Endodermal cell (in vitro differentiated cells): ENCODE measurements around the gene MTUS2. TPM values are rescaled to one million over a fixed set of nuclear protein-coding genes. Genes with fewer than 3 reads are reported as not detected.

Source experiments
- DNase-seq: peaks from one replicate; pipeline ENCODE4 v3.0.0-alpha.2; 2017
- H3K27ac ChIP-seq: 2 replicates; pipeline ENCODE4 v1.5.1; 2013; ENCODE audit warnings: mild to moderate bottlenecking, low read depth, low read length, moderate library complexity
- H3K27me3 ChIP-seq: 2 replicates; pipeline ENCODE4 v1.6.1; 2013; ENCODE audit warnings: mild to moderate bottlenecking, low read length, moderate library complexity; ENCODE audit not compliant: insufficient read depth, control insufficient read depth, poor library complexity, severe bottlenecking
- H3K36me3 ChIP-seq: 2 replicates; pipeline ENCODE4 v1.7.0; 2013; ENCODE audit warnings: mild to moderate bottlenecking, low read length, moderate library complexity; ENCODE audit not compliant: control insufficient read depth, insufficient read depth
- H3K4me1 ChIP-seq: one replicate; pipeline ENCODE4 v1.7.0; 2013; ENCODE audit warnings: low read length; ENCODE audit not compliant: control insufficient read depth, insufficient read depth
- H3K4me3 ChIP-seq: 2 replicates; pipeline ENCODE4 v1.5.1; 2013; ENCODE audit warnings: mild to moderate bottlenecking, low read length, moderate library complexity
- H3K9ac ChIP-seq: 2 replicates; pipeline ENCODE4 v1.6.1; 2013; ENCODE audit warnings: mild to moderate bottlenecking, low read length, moderate library complexity; ENCODE audit not compliant: poor library complexity, severe bottlenecking; ENCODE audit errors: extremely low read depth
- H3K9me3 ChIP-seq: 2 replicates; pipeline ENCODE4 v1.6.1; 2013; ENCODE audit warnings: mild to moderate bottlenecking, low read length, moderate library complexity; ENCODE audit not compliant: control insufficient read depth
- H3K27ac Mint-ChIP-seq: 2 replicates; pipeline ENCODE4 v1.8.0; 2020; ENCODE audit warnings: mixed read lengths
- H3K27me3 Mint-ChIP-seq: 2 replicates; pipeline ENCODE4 v1.8.0; 2021; ENCODE audit warnings: mild to moderate bottlenecking, mixed read lengths; ENCODE audit not compliant: insufficient read depth
- H3K36me3 Mint-ChIP-seq: 2 replicates; pipeline ENCODE4 v1.8.0; 2020; ENCODE audit warnings: low read depth, mixed read lengths
- H3K4me1 Mint-ChIP-seq: 2 replicates; pipeline ENCODE4 v1.8.0; 2020; ENCODE audit warnings: mixed read lengths
- H3K4me3 Mint-ChIP-seq: 2 replicates; pipeline ENCODE4 v1.8.0; 2020; ENCODE audit warnings: mild to moderate bottlenecking, moderate library complexity, mixed read lengths
- H3K9me3 Mint-ChIP-seq: 2 replicates; pipeline ENCODE4 v1.8.0; 2020; ENCODE audit warnings: mild to moderate bottlenecking, mixed read lengths
- CTCF ChIP-seq: fragments of 200-600 bp; sonication (generic); conservative IDR thresholded peaks from 2 replicates; pipeline ENCODE4 v1.5.0; 2021; ENCODE audit warnings: antibody characterized with exemption, mild to moderate bottlenecking
- WGBS, 2 experiments: methylation state at CpG; one replicate each; pipeline versions ENCODE4 v1.1.5 to v1.1.7; 2013; ENCODE audit warnings: missing lambda C conversion rate in 2 of 2, mixed read lengths in 1 of 2; ENCODE audit not compliant: insufficient coverage in 1 of 2, insufficient read length in 1 of 2; 5-methylcytosine and 5-hydroxymethylcytosine counted together
- total RNA-seq, 2 donors: library from RNA; stranded (reverse); fragmentation: NEBNext Ultra II Directional in 1 of 2; extraction: Animal tissue kit (Norgen Biotek cat#: 25700) in 1 of 2; gene quantifications; 2 replicates in 1 of 2; 3 replicates in 1 of 2; pipeline ENCODE4 v1.2.1, GENCODE V29; 2021

Gene MTUS2
- total RNA-seq, 2 donors from 2014 or later = 1.2 to 1.3 TPM

- H3K36me3 ChIP-seq = no peaks in the 10 kb centered on the region
- H3K4me3 ChIP-seq = no peak overlapping the region
- Mint-ChIP-seq H3K27me3 (peaks cover 5% of the 10 kb centered on the region), H3K4me3 (no peak overlapping the region), H3K27ac (no peak overlapping the region), H3K36me3 (no peaks in the 10 kb centered on the region), H3K9me3 (peaks cover 9% of the 10 kb centered on the region), H3K4me1 (peaks cover 8% of the 10 kb centered on the region)
- no peaks in the 10 kb centered on the region for H3K27me3 ChIP-seq
- TF ChIP-seq CTCF = no peak
- DNase-seq = no peak
- H3K9me3 ChIP-seq = peaks cover 28% of the 10 kb centered on the region
- H3K4me1 ChIP-seq = no peaks in the 10 kb centered on the region
- H3K9ac ChIP-seq = no peak overlapping the region
- WGBS, 2 experiments = 77 to 82% methylated on average over 7 to 9 of the region's 9 CpGs
- H3K27ac ChIP-seq = no peak overlapping the region
These were observed 434.7 kb downstream of the MTUS2 start for GRCh38 chr13:29254626-29255370.

- Histone ChIP-seq H3K27ac (no peak overlapping the region), H3K4me3 (peak overlapping the region; percentile 28), H3K4me1 (no peaks in the 10 kb centered on the region), H3K27me3 (no peaks in the 10 kb centered on the region), H3K9ac (no peak overlapping the region), H3K36me3 (no peaks in the 10 kb centered on the region), H3K9me3 (peaks cover 28% of the 10 kb centered on the region)
- no peak for TF ChIP-seq CTCF
- H3K4me3 Mint-ChIP-seq = no peak overlapping the region
- H3K4me1 Mint-ChIP-seq = peaks cover 8% of the 10 kb centered on the region
- peak; percentile 51 for DNase-seq
- H3K36me3 Mint-ChIP-seq = no peaks in the 10 kb centered on the region
- peaks cover 7% of the 10 kb centered on the region for H3K27me3 Mint-ChIP-seq
- no peak overlapping the region for H3K27ac Mint-ChIP-seq
- 67 to 86% methylated on average over 1 to 2 of the region's 2 CpGs for WGBS, 2 experiments
- H3K9me3 Mint-ChIP-seq = peaks cover 9% of the 10 kb centered on the region
These were observed 435.4 kb downstream of the MTUS2 start for GRCh38 chr13:29255567-29255966.

- no peak overlapping the region for H3K27ac Mint-ChIP-seq
- 64 to 71% methylated on average over 2 to 4 of the region's 4 CpGs for WGBS, 2 experiments
- peaks cover 25% of the 10 kb centered on the region for H3K9me3 Mint-ChIP-seq
- H3K9me3 ChIP-seq = peaks cover 55% of the 10 kb centered on the region
- no peak overlapping the region for H3K27ac ChIP-seq
- peak; percentile 65 for TF ChIP-seq CTCF
- no peak overlapping the region for H3K9ac ChIP-seq
- no peak for DNase-seq
- peaks cover 5% of the 10 kb centered on the region for H3K27me3 Mint-ChIP-seq
- no peak overlapping the region for H3K4me3 Mint-ChIP-seq
- H3K4me3 ChIP-seq = no peak overlapping the region
- H3K4me1 Mint-ChIP-seq = peaks cover 4% of the 10 kb centered on the region
- H3K36me3 ChIP-seq = no peaks in the 10 kb centered on the region
- H3K4me1 ChIP-seq = no peaks in the 10 kb centered on the region
- H3K36me3 Mint-ChIP-seq = no peaks in the 10 kb centered on the region
- H3K27me3 ChIP-seq = no peaks in the 10 kb centered on the region
These were observed 440.5 kb downstream of the MTUS2 start for GRCh38 chr13:29260684-29261083.
